ENCODE results near the gene PHLDB1.

The PHLDB1 gene

DNA sequence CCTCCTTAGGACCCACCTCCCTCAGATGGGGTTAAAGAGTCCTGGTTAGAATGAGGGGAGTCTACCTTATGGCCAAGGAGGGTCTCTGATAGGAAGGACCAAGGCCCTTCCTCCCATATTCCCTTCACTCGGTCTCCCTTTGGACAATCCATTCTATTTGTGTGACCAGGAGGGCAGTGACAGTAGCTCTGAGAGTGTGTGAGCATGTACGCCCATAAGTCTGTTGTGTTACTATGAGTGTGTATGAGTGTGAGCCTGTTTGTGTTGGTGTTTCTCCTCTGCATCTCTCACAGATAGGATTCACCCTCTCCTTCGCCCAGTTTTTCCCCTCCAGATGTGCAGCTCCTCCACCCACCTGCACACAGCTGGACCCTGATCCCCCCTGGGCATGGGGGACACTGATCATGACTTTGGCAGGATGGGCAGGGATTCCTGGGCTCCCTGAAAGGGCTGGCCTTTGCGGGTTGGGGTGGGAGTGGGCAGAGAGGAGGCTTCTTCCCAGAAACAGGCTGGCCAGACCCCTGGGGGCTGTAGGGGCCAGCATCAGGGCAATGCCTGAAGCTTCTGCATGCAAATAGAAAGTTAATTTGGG is 14.5 kb downstream of the PHLDB1 start:
- in situ Hi-C loops (cut with HindIII; ENCODE audit: low sequenced_read_pairs) = no loop called here

DNA sequence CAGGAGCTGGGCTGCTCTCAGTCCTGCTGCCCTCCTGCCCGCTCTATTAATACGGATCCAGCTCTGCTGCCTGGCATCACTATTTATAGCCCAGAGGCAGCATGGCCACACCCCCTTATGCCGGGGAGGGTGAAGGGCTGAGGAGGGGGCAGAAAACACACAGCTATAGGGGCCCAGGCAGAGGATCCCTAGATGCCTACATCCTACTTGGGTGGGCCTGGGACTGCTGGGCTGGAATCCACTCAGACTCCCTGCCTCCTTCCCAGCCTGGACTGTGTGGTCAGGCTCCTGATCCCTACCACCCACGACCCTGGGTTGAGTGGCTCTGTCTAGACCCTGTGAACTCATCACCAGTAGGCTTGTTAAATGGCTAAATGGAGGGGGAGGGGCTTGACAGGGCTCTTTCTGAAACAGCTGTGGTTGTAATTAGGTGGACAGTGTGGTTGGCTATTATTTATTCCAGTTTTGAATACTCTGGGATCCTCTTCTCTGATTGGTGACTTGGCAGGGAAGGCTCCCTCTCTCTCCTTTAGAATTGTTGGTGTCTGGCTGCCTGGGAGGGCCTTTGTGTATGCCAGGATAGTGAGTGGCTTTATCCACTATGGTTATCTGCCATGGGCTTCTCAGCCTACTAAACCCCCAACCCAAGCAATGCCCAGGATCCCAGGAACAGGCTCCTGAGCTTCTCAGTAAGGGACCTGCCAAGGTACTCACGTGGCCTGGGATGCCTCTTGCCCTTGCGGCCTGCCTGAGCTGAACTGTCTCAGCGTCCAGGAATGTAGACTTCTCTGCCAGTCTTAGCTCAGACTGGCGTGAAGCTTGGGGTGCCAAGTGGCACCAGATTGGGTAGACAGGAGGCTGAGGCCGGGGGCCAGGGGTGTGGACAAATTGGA is 15.2 kb downstream of the PHLDB1 start:
- in situ Hi-C loops (cut with HindIII; ENCODE audit: low sequenced_read_pairs) = no loop called here

DNA sequence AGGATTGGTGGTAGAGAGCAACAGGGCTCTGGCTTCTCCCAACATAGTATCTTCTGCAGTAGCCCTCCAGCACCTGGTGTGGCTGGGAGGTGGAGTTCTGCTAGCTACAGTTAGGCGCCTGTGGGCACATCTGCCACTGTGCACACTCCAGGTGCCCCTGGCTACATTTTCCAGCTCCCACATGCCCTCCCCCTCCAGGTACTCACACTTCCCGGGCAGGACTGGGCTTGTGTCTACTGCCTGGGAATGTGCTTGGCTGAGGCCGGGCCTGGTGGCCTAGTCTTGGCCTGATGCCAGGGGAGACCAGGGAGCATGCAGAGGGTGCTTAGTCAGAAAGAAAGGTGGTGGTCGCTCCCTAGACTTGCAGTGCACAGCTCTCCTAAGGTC is 15.8 kb downstream of the PHLDB1 start:
- in situ Hi-C loops (cut with HindIII; ENCODE audit: low sequenced_read_pairs) = no loop called here

DNA sequence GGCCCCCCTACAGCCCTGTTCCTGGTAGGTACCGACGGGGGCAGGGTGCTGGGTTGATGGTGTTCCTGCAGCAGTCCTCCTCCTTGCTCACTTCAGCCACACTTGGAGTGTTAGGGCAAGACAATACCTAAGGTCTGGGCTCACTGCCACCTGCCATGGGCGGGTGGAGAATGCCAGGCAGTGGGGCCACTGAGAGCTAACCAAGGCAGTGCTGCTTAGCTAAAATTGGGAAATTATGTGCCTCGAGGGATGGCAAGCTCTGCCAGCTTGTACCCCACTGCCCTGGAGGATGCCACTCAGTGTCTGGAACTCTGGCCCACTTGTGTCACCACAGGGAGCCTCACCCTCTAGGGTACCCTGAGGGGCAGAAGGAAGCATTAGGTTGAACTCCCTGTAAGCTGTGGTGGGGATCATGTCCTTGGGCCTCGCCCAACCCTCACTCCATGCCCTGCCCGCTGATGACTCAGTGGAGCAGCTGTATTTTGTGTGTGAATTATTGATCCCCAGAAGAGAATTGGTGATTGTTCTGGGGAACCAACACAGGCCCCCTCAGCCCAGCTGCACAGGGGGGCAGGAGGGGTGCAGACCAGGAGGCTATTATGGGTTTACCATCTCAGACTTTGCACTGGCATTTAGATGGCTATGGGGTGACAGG is 17.7 kb downstream of the PHLDB1 start:
- in situ Hi-C loops (cut with HindIII; ENCODE audit: low sequenced_read_pairs) = no loop called here

DNA sequence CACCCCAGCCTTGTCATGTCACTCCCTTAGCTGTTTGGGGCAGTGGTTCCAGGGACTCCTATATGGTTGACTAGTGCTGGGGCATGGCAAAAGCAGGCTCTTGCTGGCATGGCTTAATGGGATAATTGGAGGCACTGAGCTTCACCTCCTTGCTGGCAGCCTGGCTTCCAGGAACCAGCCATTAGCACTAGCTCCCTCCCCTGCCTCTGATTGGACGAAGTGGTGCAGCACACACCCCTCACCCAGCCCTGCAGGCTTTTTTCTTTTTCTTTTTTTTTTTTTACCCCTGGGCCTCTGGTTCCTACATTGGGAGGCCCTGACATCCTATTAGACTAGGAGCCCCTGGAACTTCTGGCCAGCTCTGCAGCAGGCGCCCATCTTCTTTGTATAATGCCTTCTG is 18.6 kb downstream of the PHLDB1 start:
- in situ Hi-C loops (cut with HindIII; ENCODE audit: low sequenced_read_pairs) = no loop called here

DNA sequence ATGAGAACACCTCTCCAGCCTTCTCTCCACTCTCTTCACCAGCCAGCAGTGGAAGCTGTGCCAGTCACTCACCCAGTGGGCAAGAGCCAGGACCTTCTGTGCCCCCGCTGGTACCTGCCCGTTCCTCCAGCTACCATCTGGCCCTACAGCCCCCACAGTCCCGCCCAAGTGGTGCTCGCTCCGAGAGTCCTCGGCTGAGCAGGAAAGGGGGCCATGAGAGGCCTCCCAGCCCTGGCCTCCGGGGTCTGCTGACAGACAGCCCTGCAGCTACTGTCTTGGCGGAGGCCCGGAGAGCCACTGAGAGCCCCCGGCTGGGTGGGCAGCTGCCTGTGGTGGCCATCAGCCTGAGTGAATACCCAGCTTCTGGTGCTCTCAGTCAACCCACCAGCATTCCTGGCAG is 20.2 kb downstream of the PHLDB1 start:
- in situ Hi-C loops (cut with HindIII; ENCODE audit: low sequenced_read_pairs) = no loop called here

DNA sequence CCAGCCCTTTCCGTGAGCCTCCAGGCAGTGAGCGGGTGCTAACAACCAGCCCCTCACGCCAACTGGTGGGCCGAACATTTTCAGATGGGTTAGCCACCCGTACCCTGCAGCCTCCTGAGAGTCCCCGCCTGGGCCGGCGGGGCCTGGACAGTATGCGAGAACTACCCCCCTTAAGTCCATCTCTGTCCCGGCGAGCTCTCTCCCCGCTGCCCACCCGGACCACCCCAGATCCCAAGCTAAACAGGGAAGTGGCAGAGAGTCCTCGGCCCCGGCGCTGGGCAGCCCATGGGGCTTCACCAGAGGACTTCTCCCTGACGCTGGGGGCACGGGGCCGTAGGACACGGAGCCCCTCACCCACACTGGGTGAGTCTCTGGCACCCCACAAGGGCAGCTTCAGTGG is 20.6 kb downstream of the PHLDB1 start:
- in situ Hi-C loops (cut with HindIII; ENCODE audit: low sequenced_read_pairs) = no loop called here

DNA sequence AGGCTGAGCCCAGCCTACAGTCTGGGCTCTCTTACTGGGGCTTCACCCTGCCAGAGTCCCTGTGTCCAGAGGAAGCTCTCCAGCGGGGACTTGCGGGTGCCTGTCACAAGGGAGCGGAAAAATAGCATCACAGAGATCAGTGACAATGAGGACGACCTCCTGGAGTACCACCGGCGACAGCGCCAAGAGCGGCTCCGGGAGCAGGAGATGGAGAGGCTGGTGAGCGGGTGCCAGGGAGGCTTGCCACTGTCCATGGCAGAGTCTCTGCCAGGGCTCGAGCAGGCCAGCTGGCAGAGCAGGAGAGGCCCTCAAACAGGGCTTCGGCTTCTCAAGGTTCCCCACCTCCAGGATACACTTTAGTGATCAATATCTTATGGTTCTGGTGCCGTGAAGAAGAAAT is 21.0 kb downstream of the PHLDB1 start:
- in situ Hi-C loops (cut with HindIII; ENCODE audit: low sequenced_read_pairs) = no loop called here

DNA sequence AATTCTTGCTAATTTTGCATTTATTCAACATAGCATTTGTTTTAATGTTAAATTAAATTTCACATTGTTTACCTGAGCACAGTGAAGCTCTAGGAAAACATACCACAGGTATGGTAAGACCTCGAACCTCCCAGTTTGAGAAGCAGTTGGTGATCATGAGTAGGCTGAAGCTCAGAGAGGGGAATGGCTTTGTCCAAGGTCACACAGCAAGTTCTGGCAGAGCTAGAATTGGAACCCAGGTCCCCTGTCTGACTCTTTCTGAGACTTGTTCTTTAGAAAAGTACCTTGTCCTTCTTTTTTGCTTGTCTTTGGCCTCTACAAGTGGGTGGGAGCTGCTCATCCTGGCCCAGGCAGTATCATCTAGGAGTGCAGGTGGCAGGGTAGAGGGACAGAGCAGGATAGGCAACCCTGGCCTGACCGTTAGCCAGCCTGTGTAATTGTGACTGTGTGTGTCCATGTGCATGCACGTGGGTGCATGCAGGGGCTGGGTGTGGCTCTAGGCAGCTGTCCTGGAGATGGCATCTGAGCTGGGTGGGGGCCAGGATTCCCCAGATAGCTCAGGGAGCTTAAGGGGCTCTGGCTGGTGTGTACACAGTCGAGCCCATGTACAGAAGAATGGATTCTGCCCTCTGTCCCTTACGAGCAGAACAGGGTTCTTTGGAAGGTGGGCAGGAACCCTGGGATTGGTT is 21.6 kb downstream of the PHLDB1 start:
- in situ Hi-C loops (cut with HindIII; ENCODE audit: low sequenced_read_pairs) = no loop called here

DNA sequence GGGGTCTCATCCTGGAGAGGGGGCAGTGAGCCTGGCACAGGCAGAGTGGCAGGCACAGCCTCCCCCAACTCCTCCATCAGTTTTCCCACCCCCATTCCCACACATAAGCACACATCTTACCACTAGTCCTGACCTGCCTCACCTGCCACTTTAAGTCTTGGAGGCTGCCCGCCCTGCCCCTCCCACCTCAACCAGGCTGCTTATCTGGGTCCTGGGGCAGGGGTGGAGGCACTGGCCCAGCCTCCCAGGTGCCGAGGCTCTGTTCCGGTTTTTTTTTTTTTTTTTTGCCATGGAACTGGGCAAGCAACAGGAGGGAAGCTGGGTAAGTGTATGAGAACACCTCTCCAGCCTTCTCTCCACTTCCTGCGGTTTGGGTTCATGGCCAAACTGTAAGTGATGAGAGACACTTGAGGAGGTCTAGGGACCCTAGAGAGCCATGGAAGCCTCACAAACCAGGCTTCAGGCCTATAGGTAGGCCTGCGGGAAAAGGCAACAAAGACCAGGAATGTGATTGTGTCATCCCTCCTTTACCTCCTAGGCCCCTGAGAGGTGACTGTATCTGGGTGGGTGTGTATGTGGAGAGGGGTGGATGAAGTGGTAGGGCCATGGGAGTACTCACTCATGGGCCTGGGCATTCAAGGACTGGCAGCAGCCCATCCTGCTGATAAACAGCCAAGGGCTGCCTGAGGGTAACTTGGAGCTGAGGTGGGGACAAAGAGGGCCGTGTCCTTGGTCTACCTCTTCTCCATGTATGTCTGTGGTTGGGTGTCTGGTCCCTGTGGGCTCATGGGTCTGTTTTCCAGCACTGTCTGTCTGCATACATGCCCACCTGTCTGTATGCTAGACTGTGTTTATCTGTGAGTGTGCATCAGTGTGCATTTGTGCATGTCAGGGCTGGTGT is 22.6 kb downstream of the PHLDB1 start:
- in situ Hi-C loops (cut with HindIII; ENCODE audit: low sequenced_read_pairs) = no loop called here

DNA sequence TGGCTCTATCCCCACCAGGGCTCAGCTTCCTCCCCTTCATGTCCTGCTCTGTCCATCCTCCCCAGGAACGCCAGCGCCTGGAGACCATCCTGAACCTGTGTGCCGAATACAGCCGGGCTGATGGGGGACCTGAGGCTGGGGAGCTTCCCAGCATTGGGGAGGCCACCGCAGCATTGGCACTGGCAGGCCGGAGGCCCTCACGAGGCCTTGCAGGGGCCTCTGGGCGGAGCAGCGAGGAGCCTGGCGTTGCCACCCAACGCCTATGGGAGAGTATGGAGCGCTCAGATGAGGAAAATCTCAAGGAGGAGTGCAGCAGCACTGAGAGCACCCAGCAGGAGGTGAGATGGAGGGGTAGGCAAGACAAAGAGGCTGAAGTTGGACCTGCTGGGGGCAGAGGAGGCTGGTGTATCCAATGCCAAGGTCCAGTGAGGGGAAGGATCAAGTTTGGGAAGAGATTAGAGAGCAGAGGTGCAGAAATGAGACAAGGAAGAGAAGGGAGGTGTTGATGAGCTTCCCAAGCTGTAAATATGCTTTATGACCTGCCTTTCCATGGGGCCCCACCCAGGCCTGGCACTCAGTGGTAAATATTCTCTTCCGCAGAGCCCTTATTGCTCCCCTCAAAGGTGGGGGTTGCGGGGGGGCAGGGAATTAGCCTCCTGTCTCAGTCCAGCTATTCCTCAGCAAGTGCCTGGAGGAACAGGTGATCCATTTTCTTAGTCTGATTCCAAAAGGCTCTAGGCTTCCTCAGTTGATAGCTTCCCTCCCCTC is 23.9 kb downstream of the PHLDB1 start:
- in situ Hi-C loops (cut with HindIII; ENCODE audit: low sequenced_read_pairs) = no loop called here

DNA sequence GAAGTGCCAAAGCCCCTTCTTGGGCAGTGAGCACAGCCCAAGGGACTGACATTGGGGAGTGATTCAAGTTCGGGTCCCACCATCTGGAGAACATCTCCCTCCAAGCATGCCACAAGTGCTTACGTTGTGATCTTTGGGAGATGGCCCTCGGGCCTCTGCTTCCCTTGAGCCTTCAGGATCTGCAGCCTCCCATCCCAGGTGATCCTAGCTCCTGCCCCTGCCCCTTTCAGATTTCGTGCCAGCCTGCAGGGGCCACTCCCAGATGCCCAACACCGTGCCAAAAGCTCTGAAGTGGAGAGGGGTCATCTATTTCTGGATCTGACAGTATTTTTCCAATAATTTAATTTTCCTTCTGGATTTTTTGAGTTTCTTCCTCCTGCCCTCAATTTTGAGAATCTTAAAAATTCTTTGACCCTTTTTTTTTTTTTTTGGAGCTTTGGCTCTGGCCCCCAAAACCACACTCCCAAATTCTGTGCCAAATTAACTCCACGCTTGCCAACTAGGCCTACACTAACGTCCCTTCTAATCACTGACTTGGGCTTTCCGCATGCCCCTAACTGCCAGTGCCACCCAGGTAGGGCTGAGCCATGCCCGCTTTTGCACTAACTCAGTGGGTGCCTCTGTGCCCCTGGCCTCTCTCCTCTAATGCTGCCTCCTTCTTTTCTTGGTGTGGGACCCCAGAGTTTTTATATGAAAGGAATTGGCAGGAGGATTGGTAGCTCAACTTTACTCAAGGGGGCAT is 25.3 kb downstream of the PHLDB1 start:
- in situ Hi-C loops (cut with HindIII; ENCODE audit: low sequenced_read_pairs) = no loop called here

DNA sequence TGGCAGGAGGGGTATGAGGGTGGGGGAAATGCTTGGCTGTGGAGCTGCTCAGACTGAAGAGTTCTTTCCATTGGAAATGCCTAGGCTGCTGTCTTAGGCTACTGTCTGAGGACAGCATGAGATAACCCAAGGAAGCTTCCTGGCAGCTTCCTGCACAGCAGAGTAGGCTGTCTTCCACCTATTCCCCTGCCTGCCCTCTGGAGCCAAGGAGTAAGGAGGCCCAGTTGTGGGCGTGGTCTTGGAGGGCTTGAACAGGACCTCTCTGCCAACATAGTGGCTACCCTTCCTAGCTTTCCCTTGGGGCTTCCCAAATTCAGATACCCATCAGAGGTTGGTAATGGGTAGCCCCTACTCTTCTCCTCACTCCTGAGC is 25.9 kb downstream of the PHLDB1 start:
- in situ Hi-C loops (cut with HindIII; ENCODE audit: low sequenced_read_pairs) = no loop called here

DNA sequence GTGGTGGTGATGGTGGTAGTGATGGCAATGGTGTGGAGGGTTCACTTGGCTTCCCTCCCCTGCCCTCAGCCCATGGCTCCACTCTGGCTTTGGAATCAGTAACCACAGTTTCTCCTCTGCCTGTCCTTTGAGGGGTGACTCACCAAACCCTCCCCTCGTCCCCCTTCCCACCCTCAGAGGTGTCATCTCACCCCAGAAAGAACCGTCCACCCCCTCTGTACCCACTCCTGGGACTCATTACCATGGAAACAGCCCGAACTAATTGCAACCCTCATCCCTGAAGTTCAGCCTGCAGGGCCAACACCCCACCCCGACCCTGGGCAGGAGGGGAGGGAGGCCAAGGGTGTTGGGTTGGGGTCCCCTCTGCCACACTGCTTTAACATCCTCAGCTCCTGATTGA is 26.6 kb downstream of the PHLDB1 start:
- in situ Hi-C loops (cut with HindIII; ENCODE audit: low sequenced_read_pairs) = no loop called here

DNA sequence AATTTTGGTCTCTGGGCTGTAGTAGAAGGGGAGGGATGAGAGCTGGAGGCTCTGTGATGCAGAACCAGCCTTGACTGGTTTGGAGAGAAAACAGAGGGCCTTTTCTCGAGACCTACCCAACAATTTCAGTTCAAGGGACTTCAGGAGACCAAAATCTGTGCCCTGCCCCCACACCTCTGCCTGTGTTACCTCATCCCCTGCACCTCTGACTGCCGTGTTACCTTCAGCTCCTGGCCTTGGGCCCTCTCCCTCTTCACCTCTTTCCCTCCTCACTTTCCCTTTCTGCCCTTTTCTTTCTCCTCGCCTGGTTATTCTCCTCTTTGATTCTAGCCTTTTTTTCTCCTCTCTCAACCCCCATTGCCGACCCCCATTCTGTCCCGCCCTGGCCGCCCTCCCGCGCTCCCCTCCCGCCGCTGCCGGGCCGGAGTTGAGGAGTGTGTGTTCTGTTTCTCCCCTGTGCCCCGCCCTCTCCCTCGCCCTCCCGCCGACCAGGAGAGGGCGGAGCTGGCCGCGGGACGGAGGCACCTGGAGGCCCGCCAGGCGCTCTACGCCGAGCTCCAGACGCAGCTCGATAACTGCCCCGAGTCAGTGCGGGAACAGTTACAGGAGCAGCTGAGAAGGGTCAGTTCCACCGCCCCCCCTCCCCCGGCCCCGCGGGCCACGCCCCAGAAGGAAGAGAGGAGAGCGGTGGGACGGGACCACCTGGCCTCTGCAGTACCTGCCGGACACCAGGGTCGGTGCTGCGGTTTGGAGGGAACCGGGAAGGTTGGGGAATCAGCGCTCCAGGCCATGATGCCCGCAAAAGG is 27.2 kb downstream of the PHLDB1 start:
- in situ Hi-C loops (cut with HindIII; ENCODE audit: low sequenced_read_pairs) = no loop called here

DNA sequence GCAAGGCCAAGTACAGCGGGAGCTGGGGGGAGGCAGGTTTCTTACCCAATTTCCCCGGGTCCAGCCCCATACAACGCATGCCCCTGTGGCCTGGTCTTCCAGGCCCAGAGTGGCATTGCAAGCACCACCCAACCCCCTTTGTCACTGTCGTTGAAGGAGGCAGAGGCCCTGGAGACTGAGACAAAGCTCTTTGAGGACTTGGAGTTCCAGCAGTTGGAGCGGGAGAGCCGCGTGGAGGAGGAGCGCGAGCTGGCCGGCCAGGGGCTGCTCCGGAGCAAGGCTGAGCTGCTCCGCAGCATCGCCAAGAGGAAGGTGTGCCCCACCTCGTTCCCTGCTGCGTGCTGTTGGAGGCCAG is 27.8 kb downstream of the PHLDB1 start:
- in situ Hi-C loops (cut with HindIII; ENCODE audit: low sequenced_read_pairs) = no loop called here

DNA sequence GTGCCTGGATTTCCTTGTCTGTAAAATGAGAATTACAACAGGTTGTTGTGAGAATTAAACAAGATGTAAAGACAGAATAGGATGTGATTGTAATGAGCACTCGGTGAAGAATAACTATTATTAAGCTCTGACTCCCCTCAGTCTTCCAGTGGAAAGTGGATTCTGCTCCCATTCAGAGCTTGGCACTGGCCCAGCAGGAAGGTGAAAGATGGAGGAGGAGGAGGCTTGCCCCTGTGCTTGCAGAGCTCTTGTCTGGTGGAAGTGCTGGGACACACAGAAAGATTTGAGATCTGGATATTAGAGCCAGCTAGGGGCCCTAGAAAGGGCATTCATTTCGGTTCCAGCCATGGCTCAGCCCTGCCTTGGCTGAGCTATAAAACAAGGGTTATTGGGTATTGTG is 28.2 kb downstream of the PHLDB1 start:
- in situ Hi-C loops (cut with HindIII; ENCODE audit: low sequenced_read_pairs) = no loop called here

DNA sequence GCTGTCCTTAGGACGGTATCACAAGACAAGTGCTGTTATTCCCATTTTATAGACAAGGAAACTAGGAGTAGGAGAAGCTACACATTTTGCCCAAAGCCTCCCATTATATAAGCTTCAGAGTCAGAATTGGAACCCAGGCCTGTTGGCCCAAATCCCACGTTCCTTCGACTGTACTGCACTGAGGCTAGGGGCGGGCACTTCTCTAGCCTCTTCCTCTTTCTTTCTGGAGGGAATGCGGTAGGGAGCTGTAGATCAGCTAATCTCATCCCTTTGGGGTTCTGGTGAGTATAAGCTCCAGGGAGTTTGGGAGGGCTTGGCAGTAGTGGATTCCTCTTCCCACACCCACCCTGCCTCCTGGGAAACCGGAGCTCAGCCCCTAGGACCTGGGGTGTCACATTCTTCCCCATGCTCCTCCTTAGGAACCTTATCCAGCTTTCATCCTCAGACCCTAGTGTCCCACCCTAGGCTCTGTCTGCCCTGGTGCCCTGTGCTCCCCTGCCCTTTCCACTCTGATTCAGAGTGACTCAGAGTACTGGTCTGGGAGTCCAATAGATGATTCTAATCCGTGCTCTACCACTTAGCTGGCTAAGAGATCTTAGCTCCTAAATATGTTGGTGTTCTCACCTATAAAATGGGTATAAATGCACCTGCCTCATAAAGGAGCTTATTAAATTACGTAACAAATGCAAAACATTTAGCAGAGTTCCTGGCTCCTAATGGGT is 29.3 kb downstream of the PHLDB1 start:
- in situ Hi-C loops (cut with HindIII; ENCODE audit: low sequenced_read_pairs) = no loop called here
